HG02938 (cell line): ENCODE data around the gene SSNA1.

Experiments used
- ATAC-seq: cut with Tn5 transposase; IDR thresholded peaks from one replicate; pipeline ENCODE4 v1.9.1; 2021; ENCODE audit warnings: mild to moderate bottlenecking, moderate library complexity; ENCODE audit not compliant: unreplicated experiment

SSNA1 gene

DNA sequence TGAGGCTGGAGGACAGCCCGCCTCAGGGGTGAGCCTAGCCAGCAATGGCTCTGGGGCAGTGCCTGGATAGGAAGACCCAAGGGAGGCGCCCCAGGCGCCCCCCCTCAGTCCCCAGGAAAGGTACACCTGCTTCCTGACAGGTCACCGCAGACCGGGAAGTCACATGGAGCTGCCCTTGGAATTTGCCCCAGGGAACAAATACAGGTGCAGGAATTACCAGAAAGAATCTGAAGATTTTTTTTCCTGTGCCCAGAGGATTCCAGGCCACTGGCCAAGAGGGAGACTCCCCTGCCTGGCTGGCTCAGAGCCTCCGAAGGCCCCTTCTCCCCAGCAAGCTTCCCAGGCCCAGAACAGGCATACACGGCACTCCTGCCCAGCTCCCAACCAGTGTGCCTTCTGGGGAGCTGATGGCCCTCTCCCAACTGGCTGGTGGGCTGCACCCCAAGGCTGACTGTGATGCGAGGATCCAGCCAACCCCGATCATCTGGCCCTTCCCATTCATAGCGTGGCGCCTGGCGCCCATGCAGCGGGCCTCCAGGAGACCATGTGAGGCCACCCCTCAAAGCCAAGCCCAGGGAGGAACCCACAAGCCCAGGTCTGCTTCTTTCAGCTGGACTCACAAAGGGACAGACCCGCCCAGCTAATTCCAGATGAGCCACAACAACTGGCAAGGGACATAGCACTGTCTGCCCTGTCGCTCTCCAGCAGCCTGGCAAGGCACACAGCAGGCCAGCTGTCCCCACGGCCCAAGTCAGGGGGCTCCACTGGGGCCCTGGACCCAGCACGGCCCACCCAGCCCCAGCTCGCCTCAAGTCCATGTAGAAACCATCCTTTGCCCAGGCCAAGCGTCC is 9.8 kb downstream of the SSNA1 start:
- ATAC-seq = no peak

DNA sequence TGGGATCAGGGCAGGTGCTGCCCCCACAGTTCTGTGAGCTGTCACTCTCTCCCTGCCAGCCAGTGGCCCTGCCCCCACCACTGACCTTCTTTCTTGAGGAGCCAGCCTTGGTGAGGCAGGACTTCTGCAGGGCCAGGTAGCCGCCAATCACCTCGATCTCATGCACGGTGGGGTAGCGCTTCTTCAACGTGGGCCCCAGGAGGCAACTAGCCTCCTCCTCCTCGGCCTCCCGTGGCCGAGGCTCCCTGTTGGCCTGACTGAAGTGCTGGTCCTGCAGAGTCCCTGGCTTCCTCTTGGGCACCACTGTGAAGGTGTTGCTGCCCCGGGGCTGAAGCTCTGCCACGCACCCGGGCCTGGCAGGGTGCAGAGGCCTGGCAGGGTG is 10.4 kb downstream of the SSNA1 start:
- no peak for ATAC-seq

DNA sequence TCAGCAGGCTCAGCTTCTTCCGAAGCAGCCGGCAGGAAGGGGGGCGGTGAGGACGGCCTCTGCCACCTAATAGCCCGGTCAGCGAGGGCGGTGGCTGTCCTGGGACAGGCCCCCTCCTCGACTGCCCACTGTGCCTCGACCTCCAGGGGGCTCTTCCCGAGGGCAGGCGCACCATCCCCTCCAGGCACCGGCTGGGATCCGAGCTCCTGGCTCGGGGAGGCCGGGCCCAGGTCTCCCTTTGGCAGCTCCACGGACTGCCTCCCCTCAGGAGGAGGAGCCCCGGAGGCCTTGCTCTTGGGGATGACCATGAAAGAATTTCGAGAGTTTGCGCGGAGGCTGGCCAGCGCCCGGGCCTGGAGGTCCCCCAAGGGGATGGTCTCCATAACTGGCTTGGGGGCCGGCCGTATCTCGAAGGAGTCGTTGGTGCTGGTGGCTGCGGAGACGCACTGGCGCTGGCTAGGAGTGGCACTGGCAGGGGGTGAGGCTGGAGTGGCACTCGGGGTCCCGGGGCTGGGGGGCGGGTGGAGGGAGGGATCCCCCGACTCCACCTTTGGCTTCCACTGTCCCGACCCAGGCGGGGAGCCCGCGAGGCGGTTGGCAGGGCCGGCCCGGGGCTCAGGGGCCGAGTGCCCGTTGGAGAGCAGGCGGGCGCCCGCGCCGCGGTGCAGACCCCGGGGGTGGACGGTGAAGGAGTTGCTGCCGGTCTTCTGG is 11.1 kb downstream of the SSNA1 start:
- no peak for ATAC-seq

DNA sequence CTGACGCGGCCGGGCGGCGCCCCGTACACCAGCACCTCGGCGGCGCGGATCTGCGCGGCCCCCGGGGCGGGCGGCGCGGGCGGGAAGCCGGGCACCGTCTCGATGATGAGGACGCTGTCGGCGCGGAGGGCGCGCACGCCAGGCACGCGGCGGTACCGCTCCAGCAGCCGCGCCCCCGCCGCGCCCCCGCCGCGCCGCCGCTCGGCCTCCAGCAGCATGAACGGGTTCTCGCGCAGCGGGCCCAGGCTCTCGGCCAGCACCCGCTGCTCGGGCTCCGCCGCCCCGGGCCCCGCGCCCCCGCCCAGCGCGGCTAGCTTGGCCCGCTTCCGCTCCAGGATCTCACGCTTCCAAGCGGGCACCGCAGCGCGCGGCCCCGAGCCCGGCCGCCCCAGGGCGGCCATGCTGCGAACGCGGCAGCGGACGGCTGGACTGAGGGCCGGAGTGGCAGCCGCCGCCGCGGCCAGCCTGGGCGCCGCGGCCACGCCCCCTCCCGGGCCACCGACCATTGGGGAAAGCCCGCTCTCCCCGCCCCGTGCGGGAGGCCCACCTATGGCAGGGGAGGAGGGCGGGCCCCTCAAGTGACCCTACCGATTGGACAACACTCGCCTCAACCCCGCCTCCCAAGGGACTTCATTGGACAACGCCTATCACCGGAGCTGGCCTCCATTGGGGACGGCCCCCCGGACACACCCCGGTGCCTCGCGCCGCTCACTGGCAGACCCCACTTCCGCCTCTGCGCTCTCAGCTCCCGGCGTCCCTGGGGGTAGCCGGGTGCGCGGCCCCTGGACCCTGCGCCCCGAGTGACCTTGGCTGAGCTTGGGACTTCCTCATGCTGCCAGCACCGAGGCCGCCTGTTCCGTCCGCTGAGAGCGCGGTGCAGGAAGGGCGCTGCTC is 12.1 kb downstream of the SSNA1 start, which contains the start of gene TPRN:
TPRN (minus strand) TSS at position 431 of the 894 bp plus-strand sequence; CDS start at position 401, 30 bp downstream.
- peak; percentile 90 for ATAC-seq

DNA sequence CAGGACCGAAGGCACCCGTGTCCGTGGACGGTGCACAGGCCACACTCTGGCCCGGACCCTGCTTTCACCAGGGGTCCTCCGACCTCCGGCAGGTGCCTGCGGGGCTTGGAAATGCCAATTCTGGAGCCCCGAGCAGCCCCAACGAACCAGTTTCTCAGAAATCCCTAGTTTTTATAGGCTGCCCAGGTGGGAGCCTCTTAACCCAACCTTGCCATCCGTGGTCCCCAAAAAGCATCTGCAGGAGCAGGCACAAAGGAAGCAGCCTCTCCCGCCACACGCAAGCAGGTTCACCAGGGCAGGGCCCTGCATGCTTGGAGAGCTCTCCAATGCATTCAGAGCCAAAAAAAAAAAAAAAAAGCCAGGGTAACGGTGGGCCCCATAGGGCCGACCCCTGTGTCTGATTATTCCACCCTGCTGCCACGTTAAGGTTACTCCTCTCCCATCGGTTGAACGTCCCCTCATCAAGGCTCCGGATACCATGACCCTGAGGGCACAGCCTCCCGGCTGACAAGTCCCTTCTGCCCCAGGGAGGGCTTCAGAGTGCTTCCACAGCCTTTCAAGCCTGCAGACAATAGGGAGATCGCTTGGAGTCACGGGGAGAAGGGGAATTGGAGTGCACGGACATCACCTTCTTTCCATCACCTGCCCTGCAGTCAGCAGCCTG is 12.9 kb downstream of the SSNA1 start:
- no peak for ATAC-seq

DNA sequence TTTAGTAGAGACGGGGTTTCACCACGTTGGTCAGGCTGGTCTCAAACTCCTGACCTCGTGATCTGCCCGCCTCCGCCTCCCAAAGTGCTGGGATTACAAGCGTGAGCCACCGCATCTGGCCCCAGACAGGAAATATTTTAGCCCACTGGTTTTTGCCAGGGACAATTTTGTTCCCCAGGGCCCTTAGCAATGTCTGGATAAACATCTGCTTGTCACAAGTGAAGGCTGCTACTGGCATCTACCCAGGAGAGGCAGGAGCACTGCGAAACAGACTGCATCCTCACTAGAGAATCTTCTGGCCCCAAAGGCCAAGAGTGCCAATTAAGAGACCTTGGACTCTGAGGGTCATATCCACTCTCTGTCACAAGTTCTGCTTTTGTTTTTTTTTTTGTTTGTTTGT is 14.5 kb downstream of the SSNA1 start:
- ATAC-seq = no peak

DNA sequence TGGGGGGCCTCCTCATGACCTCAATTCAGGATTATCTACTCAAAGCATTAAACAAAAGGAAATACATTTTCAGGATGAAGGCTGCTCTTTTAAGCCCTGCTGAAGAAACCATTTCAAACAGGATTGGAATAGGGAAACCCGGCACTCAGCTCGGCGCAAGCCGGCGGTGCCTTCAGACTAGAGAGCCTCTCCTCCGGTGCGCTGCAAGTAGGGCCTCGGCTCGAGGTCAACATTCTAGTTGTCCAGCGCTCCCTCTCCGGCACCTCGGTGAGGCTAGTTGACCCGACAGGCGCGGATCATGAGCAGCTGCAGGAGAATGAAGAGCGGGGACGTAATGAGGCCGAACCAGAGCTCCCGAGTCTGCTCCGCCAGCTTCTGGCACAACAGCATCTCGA is 16.3 kb downstream of the SSNA1 start:
- no peak for ATAC-seq

DNA sequence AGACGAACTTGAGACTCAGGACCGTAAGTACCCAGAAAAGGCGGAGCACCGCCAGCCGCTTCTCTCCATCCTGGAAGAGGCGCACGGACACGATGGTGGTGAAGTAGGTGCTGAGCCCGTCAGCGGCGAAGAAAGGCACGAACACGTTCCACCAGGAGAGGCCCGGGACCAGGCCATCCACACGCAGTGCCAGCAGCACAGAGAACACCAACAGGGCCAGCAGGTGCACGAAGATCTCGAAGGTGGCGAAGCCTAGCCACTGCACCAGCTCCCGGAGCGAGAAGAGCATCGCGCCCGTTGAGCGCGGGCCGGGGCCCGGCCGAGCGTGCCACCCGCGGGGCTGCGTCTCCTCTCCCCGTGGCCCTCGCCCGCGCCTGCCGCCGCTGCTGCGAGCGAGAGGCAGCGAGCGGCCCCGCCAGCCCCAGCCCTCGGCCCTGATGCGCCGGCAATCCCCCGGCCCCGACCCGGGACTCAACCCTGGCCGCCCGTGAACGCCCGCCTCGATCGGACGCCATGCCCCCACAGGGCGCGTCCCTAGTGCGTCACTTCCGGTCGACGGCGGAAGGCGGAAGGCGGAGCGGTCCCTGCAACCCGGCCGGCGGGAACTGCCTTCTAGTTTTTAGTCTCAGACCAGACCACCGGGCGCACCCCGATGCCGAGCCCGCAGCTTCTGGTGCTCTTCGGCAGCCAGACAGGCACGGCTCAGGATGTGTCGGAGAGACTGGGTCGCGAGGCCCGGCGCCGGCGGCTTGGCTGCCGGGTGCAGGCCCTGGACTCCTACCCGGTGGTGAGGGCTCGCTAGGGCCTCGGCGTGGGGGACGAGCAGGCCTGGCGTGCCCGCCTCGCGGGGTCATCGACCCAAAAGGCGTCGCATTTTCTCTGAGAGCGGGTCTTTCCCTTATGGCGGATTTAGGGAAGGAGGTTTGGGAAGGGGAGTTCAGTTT is 16.9 kb downstream of the SSNA1 start, which contains the start of the genes NDOR1 and TMEM203:
NDOR1 (plus strand) TSS at position 575 of the 944 bp plus-strand sequence; CDS start at position 653, 78 bp downstream.
TMEM203 (minus strand) TSS at position 523 of the 944 bp plus-strand sequence; CDS start at position 289, 234 bp downstream.
- ATAC-seq = peak; percentile 38

DNA sequence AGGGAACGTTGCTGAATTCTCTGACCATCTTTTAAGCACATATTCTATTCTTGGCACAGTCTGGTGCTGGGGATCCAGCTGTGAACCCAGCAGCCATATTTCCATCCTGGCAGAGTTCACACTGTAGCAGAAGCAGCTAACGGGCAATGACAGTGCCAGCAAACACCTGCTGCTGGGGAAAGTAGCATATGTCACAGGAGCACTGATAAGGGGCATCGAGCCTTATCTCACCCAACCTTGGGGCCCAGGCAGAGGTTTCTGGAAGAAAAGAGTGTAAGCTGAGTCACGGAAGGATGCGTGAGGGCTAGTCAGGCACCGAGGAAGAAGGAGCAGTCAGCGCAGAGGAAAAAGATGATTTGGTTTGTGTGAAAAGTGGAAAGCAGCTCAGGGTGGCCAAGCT is 18.1 kb downstream of the SSNA1 start:
- no peak for ATAC-seq

DNA sequence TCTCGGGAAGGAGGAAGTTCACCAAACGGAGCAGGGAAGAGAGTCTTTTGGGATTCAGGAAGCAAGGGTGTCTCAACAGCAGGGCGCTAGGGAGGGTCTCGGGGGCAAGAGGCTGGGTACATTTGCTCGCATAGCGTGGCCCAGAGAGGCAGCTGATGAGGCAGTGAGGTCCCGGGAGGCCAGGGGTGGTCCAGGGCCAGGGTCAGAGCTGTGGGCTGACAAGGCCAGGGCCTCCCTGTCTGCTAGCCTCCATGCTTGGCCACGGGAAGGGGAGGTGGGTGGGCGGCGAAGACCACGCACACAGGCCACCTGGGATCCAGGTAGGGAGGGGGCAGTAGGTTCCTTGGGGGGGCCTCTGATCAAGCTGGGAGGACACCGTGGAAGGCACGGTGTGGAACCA is 23.1 kb downstream of the SSNA1 start:
- ATAC-seq = no peak

DNA sequence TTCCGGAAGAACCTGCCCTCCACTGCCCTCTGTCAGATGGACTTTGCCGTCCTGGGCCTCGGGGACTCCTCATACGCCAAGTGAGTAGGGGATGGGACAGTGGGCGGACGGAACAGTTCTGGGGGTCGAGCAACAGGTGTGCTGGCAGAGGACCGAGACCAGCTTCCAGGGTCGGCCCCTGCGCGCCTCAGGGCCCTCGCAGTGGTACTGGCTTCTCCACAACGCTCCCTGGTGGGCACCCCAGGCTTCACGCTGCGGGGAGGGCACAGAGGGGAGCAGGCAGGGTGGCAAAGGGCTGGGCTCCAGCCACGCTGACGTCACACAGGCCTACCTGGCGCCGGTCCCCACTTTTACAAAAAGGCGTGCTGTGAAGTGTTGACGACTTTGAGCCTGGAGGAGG is 24.0 kb downstream of the SSNA1 start:
- no peak for ATAC-seq

DNA sequence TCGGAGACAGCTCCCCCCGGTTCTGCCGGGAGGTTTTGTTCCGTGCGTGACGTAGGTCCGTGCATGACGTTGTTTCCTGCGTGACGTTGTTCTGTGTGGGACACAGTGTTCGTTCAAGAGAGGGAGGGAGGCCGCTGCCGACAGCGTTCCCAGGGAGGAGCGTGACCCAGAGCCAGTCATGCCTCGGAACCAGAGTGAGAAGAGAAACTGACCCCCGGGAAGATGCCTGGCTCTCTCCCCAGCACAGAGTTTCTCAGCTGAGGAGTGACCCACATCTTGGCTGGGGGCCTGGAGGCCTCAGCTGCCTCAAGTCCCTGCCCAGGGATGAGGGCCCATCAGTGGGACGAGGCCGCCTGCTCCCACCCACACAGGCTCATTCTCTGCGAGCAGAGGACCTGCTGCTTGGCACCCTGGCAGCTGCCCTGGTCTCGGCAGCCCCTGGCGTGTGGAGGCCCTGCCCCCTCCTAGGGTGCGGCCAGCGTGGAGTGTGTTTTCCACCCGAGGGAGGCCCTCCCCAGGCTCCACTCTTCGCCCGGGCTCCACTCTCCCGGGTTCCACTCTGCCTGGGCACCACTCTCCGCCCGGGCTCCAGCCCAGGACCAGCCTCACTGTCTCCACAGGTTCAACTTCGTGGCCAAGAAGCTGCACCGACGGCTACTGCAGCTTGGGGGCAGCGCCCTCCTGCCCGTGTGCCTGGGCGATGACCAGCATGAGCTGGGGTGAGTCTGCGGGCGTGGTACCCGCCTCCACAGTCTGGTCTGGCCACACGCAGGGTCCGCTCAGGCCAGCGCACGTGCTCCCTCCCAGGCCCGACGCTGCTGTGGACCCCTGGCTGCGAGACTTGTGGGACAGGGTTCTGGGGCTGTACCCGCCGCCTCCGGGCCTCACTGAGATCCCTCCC is 24.9 kb downstream of the SSNA1 start:
- ATAC-seq = no peak

DNA sequence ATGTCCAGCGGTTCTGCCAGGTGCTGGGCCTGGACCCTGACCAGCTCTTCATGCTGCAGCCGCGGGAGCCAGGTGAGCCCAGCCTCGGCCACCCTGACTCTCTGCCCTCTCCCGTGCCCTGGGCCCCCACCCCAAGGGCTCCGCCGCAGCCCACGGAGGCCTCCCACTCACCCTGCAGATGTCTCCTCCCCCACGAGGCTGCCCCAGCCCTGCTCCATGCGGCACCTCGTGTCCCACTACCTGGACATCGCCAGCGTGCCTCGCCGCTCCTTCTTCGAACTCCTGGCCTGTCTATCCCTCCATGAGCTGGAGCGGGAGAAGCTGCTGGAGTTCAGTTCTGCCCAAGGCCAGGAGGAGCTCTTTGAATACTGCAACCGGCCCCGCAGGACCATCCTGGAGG is 26.1 kb downstream of the SSNA1 start:
- no peak for ATAC-seq

DNA sequence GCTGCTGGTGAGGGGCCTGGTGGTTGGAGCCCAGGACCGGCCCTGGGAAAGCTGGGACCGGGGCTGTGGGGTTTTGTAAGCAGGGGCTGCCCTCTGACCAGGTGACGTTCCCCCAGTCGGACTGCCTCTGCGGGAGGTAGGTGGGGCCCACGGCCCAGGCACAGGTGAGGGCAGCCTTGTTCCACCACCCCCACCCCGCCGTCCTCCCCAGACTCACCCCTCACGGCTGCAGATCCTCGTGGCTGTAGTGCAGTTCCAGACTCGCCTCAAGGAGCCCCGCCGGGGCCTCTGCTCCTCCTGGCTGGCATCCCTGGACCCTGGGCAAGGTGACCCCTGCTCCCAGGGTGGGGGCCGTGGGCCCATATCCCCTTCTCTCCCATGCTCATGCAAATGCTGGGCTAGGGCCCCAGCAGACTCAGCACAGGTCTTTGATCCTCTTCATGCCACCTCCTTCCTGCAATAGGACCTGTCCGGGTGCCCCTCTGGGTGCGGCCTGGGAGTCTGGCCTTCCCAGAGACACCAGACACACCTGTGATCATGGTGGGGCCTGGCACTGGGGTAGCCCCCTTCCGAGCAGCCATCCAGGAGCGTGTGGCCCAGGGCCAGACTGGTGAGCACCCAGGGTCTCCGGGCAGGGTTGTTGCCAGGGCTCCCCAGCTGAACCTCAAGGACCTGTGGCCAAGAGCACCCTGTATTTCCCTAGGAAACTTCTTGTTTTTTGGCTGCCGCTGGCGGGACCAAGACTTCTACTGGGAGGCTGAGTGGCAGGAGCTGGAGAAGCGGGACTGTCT is 26.9 kb downstream of the SSNA1 start:
- no peak for ATAC-seq

DNA sequence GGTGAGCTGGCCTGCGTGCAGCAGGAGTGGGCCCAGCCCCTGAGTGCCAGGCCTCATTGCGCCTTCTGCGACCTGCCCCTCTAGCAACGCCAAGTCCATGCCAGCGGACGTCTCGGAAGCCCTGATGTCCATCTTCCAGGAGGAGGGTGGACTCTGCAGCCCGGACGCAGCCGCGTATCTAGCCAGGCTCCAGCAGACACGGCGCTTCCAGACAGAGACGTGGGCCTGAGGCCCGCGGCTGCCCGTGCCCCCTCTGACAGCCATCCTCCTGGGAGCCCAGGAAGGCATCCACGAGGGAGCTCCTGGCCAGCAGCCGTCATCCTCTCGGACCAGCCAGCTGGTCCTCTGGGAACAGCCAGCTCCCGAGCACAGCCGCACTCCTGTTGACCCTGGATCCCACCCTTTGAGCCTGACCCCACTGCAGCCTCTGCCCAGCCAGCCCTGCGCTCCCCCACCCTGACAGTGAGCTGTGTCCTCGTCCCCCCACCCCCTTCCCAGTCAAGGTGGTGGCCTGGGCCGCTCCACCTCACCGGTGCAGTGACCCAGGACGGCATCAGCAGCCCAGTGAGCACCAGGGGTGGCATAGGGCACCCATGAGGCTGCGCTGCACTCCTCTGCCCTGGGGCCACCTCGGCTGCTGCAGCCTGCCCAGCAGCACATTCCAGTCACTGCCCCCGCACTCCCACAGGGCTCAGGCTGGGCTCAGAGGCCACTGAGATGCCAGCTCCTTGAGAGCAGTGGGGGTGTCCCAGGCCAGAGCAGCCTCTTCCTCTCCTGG is 27.9 kb downstream of the SSNA1 start:
- ATAC-seq = no peak

DNA sequence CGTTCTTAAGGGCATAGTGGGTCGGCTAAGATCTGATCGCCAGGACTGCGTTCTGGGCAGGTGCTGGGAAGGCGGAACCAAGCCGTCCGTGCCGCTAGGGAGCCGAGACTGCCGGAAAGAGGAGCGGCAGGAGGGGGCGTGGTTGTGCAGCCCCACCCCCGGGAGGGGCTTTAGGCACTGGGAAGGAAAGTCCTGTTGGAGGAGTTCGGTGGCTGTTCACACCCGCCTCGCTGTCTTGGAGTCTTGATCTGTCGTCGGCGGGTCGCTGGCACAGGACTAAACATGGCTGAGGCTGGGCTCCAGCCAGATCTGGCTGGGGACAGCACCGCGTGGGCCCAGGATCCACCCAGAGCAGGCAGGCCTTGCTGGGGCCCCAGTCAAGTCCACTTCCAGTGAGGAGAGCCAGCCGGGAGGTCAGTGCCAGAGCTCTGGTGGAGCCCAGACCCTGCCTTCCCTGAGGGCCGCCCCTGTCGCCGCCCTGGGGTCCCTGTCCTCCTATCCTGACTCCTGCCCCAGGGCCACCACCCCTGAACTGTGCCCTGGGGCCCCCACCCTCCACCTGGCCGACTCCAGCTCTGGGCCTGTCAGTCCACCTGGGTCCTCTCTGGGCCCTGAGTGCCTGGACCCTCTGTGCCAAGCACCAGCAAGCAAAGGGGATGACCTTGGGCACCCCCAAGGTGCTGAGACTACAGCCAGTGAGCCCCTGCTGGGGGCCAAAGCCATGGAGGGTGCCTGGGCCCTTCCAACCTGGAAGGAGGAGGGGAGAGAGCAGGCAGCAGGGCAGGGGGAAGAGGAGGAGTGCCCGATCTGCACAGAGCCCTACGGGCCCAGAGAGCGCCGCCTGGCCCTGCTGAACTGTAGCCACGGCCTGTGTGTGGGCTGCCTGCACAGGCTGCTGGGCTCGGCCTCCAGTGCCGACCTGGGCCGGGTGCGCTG is 29.1 kb downstream of the SSNA1 start:
- no peak for ATAC-seq
